ENCODE measurements around the gene SKOR2.
"Not testable (repeated sequence)": the region's sequence is repeated elsewhere in the genome, so short reads cannot be mapped to it uniquely, and the experiment has no call there.

SKOR2 gene

DNA sequence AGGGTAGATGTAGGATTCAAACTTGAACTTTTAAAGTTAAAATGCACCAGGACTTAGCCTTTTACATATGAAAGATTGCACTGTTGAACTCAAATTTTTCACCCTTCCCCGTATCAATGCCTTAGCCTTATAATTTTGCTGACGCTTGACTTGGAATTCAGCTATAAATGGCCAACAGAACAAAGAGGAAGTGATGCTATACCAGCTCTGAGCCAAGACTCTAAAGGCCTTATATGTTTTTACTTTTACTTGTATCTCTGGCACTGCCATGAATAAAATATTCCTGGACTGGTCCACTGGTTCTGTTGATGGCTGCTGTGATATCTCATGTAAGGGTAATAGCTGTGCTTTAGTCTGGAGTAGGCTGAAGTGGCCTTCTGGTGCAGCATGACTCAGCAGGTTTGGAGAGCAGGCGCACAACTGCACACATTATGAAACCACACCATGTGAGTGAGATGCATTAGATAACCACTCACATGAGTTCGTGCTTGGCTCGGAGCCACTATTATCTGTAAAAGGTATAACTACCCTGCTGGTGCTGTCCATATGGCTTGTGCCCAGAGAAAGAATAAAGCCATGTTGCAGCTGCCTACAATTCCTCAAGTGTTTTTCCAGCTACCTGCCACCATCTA lies 66.9 kb downstream of the SKOR2 start:
- H3K27ac ChIP-seq (ENCODE audit: poor library complexity, severe bottlenecking): no peak overlapping the region
- H3K9me3 ChIP-seq (ENCODE audit: severe bottlenecking): no peaks in the 10 kb centered on the region
- ATAC-seq (ENCODE audit: low read depth): no peak
- H3K36me3 ChIP-seq (ENCODE audit: low read depth): no peaks in the 10 kb centered on the region
- no peaks in the 10 kb centered on the region for H3K4me1 ChIP-seq (ENCODE audit: insufficient read depth, poor library complexity, severe bottlenecking)
- no peak overlapping the region for H3K4me3 ChIP-seq (ENCODE audit: severe bottlenecking)
- DNase-seq (ENCODE audit: low spot score): no peak
- TF ChIP-seq CTCF (IDR thresholded peaks at IDR 0.05; ENCODE audit: poor library complexity, severe bottlenecking): no peak
- H3K27me3 ChIP-seq (ENCODE audit: insufficient read depth, poor library complexity, severe bottlenecking): peaks cover 6% of the 10 kb centered on the region

- not testable (repeated sequence) for ATAC-seq (ENCODE audit: low read depth); H3K27me3 ChIP-seq (ENCODE audit: insufficient read depth, poor library complexity, severe bottlenecking); DNase-seq (ENCODE audit: low spot score); H3K27ac ChIP-seq (ENCODE audit: poor library complexity, severe bottlenecking); H3K36me3 ChIP-seq (ENCODE audit: low read depth); H3K4me3 ChIP-seq (ENCODE audit: severe bottlenecking); H3K4me1 ChIP-seq (ENCODE audit: insufficient read depth, poor library complexity, severe bottlenecking); H3K9me3 ChIP-seq (ENCODE audit: severe bottlenecking)
These were observed 69.3 kb downstream of the SKOR2 start for GRCh38 chr18:47182156-47182555.

GRCh38 chr18:47180765-47181164 lies 70.7 kb downstream of the SKOR2 start:
- no peak overlapping the region for H3K4me3 ChIP-seq (ENCODE audit: severe bottlenecking)
- TF ChIP-seq CTCF (IDR thresholded peaks at IDR 0.05; ENCODE audit: poor library complexity, severe bottlenecking): no peak
- no peak for ATAC-seq (ENCODE audit: low read depth)
- no peaks in the 10 kb centered on the region for H3K9me3 ChIP-seq (ENCODE audit: severe bottlenecking)
- no peak for DNase-seq (ENCODE audit: low spot score)
- no peaks in the 10 kb centered on the region for H3K36me3 ChIP-seq (ENCODE audit: low read depth)
- no peaks in the 10 kb centered on the region for H3K4me1 ChIP-seq (ENCODE audit: insufficient read depth, poor library complexity, severe bottlenecking)
- H3K27me3 ChIP-seq (ENCODE audit: insufficient read depth, poor library complexity, severe bottlenecking): no peaks in the 10 kb centered on the region
- no peak overlapping the region for H3K27ac ChIP-seq (ENCODE audit: poor library complexity, severe bottlenecking)

GRCh38 chr18:47179520-47179919 lies 71.9 kb downstream of the SKOR2 start:
- no peak for DNase-seq (ENCODE audit: low spot score)
- ATAC-seq (ENCODE audit: low read depth): no peak
- Histone ChIP-seq H3K4me3 (ENCODE audit: severe bottlenecking) (no peak overlapping the region), H3K27me3 (ENCODE audit: insufficient read depth, poor library complexity, severe bottlenecking) (no peaks in the 10 kb centered on the region), H3K9me3 (ENCODE audit: severe bottlenecking) (no peaks in the 10 kb centered on the region), H3K36me3 (ENCODE audit: low read depth) (no peaks in the 10 kb centered on the region), H3K27ac (ENCODE audit: poor library complexity, severe bottlenecking) (no peak overlapping the region), H3K4me1 (ENCODE audit: insufficient read depth, poor library complexity, severe bottlenecking) (peaks cover 1% of the 10 kb centered on the region)
- TF ChIP-seq CTCF (IDR thresholded peaks at IDR 0.05; ENCODE audit: poor library complexity, severe bottlenecking): no peak

DNA sequence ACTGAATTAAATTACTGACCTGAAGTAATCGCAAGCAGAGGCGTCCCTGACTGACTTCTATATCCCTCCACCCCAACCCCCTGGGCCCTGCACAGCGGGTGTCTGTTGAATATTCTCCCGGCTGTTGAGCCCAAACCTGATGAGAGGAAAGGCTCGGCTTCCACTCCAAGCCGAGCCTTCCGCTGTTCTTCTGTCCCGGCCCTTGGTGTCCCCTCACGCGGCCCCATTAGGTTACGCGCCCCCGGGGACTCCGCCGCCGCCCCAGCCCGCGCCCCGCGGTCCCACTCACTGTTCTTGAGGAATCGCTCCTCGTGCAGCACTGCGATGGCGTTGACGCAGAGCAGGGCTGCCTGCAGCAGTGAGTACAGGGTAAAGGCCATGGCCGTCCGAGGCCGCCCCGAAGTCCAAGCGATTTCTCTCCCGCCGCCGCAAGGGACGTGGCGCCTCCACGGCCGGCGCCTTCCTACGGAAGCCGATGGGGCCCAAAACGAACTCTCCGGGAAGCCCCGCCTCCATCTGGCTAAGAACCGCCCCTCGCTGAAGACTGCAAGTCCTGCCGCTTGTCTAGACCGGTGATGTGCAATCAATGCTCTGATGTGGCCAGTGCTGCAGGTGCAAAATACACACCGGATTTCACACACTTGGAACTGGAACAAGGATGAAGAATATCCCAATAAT lies 75.4 kb downstream of the SKOR2 start, which contains the start of gene IER3IP1:
TSS of gene IER3IP1 (minus strand) at position 467 of the 678 bp plus-strand sequence. CDS start at position 380, 87 bp downstream.
- Histone ChIP-seq H3K36me3 (ENCODE audit: low read depth) (peaks cover 11% of the 10 kb centered on the region), H3K9me3 (ENCODE audit: severe bottlenecking) (no peaks in the 10 kb centered on the region), H3K4me3 (ENCODE audit: severe bottlenecking) (peak within 1 kb of the TSS; percentile 77), H3K4me1 (ENCODE audit: insufficient read depth, poor library complexity, severe bottlenecking) (peaks cover 7% of the 10 kb centered on the region), H3K27ac (ENCODE audit: poor library complexity, severe bottlenecking) (peak within 1 kb of the TSS; percentile 33), H3K27me3 (ENCODE audit: insufficient read depth, poor library complexity, severe bottlenecking) (no peaks in the 10 kb centered on the region)
- no peak for TF ChIP-seq CTCF (IDR thresholded peaks at IDR 0.05; ENCODE audit: poor library complexity, severe bottlenecking)
- ATAC-seq (ENCODE audit: low read depth) (peak; percentile 85), DNase-seq (ENCODE audit: low spot score) (peak; percentile 90)
